HG02981 (cell line): ENCODE data around the gene MN1.

Experiments
- ATAC-seq: cut with Tn5 transposase; IDR thresholded peaks from one replicate; pipeline ENCODE4 v1.9.1; 2021; ENCODE audit warnings: mild to moderate bottlenecking, moderate library complexity; ENCODE audit not compliant: unreplicated experiment

MN1 gene

DNA sequence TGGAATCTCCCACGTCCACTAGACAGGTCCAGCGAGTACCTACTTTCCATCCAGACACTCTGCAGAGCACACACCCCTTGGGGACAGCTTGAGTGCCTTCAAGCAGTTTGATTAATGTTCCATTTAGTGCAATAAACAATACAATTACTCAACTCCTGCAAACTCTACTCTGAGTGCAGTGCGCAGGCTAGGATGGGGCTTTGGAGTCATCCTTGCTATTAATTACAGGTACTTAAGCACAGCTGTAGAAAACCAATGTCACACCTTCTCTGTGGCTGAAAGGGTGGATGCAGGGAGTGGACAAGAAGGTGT is 82.6 kb downstream of the MN1 start:
- no peak for ATAC-seq

DNA sequence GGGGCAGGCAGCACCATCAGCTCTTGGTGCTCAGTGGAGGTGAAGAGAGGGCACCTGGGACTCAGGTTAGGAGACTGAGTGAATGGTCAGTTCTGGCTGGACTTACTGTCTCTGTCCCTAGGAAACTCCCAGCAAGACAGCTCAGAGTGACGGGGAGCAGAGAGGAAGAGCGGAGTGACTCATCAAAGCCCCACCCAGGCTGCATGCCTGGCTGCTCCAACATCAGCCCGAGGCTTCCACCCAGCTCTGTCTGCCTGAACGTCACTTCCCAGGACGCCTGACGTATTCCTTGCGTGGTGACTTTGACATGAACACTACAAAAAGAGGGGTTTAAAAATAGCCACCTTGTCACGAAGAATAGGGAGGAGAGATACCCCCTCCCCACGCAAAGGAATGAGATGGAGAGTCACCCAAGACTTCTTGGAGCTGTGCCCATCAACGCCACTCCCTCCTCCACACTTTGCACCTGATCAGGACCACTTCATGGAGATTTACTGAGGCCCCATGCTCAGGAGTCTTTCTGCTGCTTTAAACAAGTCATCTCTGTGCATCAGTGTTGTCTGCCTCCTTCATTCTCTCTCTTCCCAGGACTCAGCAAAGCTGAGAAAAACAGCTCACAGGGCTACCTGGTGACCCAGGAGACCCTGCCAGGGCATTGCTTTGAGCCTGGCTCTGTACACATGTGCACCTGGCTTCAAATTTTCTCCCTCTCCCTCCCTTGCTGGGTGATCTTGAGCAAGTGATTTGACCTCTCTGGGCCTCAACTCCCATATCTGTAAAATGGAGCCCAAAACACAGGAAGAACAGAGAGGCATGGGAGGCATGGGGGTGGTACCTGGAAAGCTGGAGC is 83.1 kb downstream of the MN1 start:
- ATAC-seq: no peak

DNA sequence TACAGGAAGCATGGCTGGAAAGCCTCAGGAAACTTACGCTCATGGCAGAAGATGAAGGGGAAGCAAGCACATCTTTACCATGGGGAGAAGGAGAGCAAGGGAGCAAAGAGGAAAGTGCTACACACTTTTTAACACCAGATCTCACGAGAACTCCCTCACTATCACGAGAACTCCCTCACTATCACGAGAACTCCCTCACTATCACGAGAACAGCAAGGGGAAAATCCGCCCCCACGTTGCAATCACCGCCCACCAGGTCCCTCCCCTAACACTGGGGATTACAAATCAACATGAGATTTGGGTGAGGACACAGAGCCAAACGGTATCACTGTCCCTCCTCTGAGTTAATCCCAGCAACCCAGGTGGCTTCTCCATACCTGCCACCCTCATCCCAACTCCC is 84.5 kb downstream of the MN1 start:
- no peak for ATAC-seq

DNA sequence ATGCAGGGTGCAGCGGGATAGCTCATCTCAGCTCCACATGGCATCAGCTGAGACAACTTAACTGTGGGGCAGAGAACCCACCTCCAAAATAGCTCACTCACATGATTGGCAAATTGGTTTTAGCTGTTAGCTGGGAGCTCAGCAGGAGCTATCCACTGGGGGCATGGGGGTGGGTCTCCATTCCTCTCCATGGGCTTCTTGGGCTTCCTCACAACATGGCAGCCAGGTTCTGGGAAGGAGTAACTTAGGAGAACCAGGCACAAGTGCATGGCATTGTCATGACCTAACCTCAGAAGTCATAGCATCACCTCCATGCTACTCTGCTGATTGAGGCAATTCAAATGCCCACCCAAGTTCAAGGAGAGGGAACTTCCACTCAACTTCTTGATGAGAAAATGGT is 85.5 kb downstream of the MN1 start:
- no peak for ATAC-seq

DNA sequence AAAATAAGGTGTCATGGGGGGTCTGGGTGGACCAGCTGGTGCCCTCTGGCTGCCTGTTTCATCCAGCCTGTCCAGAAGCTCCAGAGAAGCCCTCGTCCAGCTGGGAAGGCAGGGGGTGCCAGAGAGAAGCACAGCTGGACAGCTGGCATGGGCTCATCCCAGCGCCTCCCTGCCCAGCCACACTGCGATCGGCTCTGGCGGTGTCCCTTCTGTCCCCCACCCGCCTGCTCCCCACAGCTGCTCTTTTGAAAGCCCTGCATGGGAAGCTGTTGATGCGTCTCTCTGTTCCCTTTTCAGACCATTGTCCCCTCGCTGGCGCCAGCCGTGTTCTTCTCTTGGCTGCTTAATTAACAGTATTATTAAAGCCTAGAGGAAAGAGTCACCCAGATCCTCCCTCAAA is 86.5 kb downstream of the MN1 start:
- ATAC-seq: no peak

DNA sequence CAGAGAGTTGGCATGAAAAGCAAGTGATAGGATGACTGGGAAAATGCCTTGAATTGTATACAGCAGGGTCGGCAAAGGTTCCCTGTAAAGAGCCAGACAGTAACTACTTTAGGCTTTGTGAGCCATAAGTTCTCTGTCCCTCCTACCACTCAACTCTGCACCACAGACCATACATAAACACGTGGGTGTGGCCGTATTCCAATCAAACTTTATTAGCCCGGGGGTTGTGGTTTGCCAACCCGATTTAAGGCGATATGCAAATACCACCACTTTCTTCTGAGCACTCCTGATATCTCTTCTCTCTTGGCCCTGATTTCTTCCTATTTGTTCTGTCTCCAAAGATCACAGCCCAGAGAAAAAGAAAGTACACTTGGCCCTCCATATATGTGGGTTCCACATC is 87.5 kb downstream of the MN1 start:
- no peak for ATAC-seq

DNA sequence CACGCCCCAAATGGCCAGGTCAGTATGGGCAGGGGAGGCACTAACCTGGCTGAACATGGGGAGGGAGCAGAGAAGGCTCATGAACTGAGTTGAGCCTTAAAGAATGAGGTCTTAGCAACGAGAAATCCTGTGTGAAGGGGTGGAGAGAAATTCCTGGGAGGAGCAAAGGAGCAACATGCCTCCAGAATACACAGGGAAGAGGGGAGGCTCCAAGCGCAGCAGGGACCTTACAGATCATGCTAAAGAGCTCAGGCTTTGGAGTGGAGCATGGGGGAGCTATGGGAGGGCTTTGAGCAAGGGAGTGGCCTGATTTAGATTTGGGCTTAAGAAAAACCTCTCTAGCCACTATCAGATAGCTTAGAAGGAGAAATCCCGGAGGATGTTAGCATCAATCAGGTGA is 88.1 kb downstream of the MN1 start:
- no peak for ATAC-seq

DNA sequence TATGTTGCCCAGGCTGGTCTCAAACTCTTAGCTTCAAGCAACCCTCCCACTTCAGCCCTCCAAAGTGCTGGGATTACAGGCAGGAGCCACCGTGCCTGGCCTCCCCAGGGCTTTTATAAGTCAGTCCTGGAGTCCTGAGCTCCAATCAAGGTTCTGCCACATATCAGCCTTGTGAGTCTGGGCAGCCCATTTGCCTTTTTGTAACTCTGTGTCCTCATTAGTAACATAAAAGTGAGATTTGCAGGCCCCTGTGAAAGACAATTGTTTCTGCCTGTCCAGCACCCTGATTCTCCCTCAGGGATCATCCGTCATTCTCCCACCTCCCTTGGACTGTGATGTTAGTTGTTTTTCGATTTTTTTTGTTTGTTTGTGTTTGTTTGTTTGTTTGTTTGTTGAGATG is 89.8 kb downstream of the MN1 start:
- no peak for ATAC-seq

DNA sequence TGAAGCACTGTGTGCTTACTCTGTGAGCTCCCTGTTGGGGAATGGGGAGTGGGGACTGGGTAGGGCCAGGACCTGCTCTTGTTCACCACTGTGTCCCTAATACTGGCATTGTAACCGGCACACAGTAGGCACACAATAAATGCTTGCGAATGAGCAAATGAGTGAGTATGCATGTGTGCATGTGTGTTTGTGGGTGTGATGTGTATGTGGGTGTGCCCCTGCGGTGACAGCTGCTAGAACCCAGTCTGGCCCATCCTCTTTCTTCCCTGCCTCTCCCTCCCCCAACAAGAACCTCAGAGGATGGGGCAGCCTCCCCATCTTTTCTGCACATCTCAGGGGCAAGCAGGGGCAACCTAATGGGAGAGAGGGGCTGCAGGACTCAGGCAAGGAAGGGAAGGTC is 90.5 kb downstream of the MN1 start:
- ATAC-seq: no peak

DNA sequence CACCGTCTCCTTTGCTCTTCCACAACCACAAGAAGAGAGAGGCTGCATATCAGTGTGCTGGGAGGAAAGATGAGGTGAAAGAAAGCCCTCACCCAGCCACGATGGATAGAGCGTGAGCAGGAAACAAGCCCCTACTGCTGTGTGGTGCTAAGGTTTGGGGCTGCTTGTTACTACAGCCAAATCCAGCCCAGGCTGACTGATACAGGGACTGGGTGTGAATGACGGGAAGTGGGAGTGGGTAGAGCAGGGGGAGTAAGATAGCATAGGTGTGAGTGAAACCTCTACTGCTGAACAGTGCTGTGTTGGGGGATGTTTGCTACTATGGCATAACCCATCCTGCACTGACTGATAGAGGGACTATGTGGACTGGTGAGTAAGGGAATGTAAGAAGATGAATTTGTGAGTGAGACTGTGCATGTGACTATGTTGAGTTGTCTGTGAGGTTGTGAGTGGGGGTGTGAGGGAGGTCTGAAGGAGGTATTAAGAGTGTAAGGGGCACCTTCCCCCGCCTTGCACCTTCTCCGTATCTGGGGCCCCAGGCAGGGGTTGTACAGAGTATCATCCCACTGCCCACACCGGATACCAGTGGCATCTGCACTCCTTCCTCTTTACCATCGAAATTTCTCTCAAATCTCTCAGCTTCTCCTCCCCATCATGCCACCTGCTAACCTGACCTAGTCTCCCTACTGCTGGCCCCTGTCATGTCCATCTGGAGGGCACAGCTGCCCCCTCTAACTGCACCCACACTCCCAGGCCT is 91.5 kb downstream of the MN1 start:
- no peak for ATAC-seq

DNA sequence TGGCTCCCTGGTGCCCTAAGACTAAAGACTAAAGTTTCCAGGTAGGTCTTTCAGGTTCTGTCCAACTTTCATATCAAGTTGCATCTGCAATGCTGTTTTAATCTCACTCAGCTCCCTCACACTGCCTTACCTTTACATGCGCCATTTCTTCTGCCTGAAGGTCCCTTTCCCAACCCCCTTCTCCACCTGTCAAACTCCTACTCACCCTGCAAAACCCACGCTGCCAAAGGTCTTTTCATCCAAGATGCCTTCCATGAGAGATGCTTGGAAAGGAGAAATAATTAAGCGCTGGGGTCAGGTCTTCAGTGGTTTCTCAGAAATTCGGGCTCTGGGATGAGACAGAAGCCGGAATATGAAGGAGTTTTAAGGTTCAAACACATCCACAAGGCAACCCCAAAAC is 95.1 kb downstream of the MN1 start:
- ATAC-seq: no peak

DNA sequence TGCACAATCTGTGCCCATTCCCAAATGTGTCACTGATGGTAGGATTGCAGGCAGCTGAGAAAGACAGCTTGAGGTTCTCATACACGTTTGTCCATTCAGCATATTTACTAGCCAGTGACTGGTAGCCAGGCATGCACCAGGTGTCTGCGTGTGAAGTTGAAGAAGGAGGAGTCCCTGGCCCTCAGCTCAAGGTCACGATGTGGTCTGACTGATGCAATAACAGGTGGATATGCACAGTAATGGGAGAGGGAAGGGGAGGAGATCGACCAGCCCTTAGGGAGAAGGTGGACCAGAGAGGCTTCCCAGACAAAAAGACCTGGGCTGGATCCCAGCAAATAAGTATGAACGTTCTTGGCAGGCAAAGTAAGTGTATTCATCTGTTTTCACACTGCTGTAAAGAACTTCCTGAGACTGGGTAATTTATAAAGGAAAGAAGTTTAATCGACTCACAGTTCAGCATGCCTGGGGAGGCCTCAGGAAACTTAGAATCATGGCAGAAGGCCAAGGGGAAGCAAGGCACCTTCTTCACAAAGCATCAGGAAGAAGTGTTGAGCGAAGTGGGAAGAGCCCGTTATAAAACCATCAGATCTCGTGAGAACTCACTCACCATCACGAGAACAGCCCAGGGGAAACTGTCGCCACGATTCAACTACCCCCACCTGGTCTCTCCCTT is 96.0 kb downstream of the MN1 start:
- ATAC-seq: no peak

DNA sequence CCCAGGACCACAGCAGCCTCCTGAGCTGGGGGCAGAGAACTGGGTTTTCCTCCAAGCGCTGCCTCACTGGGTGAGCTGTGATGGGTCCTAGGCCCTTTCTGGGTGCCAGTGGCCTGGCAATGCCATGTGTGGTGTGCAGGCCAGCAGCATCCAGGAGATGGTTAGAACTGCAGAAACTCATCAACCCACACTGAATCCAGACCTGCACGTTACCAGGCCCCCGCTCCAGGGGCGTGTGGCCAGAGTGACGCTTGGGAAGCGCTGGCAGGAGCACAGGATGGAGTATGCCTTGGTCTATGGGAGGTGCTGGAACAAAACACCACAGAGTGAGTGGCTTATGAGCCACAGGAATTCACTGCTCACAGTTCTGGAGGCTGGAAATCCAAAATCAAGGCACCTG is 97.0 kb downstream of the MN1 start:
- ATAC-seq: no peak

DNA sequence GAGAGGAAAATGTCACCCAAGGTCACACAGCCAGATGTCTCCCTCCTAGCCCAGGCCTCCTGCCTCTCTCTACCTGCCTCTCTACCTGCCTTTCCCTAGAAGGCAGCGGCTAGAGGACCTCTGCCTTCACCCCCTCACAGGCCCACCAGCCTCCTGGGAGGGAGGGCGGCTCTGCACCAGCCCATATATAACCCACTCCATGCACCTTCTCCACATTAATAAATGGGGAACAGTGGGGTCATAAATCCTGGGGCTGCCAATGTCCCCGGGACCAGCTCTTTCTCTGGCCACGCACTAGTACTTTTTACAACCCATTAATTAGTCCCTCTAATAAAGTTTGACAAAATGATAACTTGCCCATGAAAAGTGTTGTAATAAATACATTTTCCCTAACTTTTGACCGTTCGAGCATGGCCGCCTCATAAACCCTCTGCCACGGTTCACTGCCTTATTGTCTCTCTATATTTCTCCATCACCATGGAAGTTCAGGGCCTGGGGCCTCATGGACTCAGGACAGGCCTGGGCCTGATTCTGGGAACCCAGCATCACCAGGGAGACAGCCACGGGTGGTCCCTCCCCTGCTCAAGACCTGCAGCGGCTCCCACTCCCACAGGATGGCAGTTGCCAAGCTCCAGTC is 102.1 kb downstream of the MN1 start:
- no peak for ATAC-seq

DNA sequence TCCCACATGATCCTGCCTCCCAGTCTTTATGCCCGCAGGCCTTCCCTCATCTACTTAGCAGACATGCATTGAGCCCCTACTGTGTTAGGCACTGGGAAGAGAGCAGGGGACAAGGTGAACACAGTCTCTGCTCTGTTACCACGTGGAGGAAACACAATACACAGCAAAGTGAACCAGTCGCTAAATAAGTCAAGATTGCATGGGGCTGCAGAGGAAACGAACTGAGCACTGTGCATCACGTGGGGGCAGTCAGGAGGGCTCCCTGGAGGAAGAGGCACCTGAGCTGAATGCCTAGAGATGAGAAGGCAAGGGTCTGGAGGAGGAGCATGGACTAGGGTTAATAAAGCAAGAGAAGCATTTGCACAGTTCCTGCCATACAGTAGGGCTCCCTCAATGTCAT is 102.7 kb downstream of the MN1 start:
- ATAC-seq: no peak
